ENCODE measurements around the gene NRTN.

DNA sequence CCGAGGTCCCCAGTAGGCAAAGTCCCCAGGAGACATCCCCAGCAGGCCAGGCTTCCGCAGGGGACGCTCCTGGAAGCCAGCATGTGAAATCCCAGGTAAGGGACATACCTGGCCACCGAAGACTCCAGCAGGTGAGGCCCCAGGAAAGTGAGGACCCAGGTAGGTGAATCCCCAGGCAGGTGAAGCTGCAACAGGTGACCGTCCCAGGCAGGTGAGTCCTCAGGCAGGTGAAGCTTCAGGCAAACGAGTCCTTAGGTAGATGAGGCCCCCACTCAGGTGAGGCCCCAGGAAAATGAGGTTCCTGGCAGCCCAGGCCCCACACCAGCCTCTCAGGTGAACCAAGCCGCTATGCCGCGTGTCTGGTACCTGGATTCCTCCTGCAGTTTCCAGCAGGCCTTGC lies 26.3 kb downstream of the NRTN start:
- TF ChIP-seq, protein P1, sequence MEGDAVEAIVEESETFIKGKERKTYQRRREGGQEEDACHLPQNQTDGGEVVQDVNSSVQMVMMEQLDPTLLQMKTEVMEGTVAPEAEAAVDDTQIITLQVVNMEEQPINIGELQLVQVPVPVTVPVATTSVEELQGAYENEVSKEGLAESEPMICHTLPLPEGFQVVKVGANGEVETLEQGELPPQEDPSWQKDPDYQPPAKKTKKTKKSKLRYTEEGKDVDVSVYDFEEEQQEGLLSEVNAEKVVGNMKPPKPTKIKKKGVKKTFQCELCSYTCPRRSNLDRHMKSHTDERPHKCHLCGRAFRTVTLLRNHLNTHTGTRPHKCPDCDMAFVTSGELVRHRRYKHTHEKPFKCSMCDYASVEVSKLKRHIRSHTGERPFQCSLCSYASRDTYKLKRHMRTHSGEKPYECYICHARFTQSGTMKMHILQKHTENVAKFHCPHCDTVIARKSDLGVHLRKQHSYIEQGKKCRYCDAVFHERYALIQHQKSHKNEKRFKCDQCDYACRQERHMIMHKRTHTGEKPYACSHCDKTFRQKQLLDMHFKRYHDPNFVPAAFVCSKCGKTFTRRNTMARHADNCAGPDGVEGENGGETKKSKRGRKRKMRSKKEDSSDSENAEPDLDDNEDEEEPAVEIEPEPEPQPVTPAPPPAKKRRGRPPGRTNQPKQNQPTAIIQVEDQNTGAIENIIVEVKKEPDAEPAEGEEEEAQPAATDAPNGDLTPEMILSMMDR (IDR thresholded peaks at IDR 0.05), result no peak
- TF ChIP-seq POLR2A (IDR thresholded peaks at IDR 0.05) (no peak), POLR2AphosphoS5 (IDR thresholded peaks at IDR 0.05) (no peak)

Data from transverse colon (tissue), 4 donors.